ENCODE data around the gene IER3. TPM values are rescaled to one million over a fixed set of nuclear protein-coding genes. Genes with fewer than 3 reads are reported as not detected.
A peak's percentile ranks its signal among the peaks of the same experiment; 100 is the strongest.

The IER3 gene
- total and polyA plus RNA-seq, 9 of the 15 experiments (the other 6 are each of a cell fraction or from before 2014, with no cell fraction given), result 1.5 to 30.0 (median 11.5) TPM

DNA sequence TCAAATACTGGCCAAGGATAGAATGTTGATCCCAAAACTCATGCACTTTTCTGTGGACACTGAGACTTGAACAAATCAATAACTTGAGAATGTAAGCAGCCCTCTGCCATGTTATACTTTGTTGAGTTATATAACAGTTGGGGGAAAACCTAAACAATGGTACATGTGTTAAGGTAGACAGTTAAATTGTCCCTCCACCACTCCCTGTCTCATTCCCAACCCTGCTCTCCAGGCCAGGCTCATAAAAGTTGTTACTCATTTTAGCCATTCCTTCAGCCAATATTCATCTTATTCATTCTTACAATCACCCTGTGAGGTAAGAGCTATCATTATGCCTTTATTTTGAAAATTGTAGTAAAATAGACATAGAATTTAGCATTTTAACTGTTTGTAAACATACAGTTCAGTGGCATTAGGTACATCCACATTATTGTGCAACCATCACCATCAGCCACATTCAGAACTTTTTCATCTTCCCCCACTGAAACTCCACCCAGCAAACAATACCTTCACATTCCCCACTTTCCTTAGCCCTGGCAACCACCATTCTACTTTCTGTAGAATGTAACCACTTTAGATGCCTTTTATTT, 38.2 kb upstream of the IER3 start (continued):
- TF ChIP-seq MLX (CRISPR knock-in tag; conservative IDR thresholded peaks at IDR 0.05) (0 out of 4 replicates have a peak, but pooled peaks of 1 of the 2 experiments have one; percentile 48), NR4A1 (CRISPR knock-in tag; IDR thresholded peaks at IDR 0.05) (no peak), NR4A1 (tag; IDR thresholded peaks at IDR 0.05) (0 out of 2 replicates have a peak, but pooled peaks have one; percentile 1), PKNOX1 (IDR thresholded peaks at IDR 0.05) (no peak), POLR2H (tag; IDR thresholded peaks at IDR 0.05; ENCODE audit: low read depth) (peak; percentile 74; the same call in 1 of the 2 replicates), ZBTB11 (CRISPR knock-in tag; IDR thresholded peaks at IDR 0.05) (0 out of 6 replicates have a peak, but pooled peaks of 1 of the 3 experiments have one; percentile 16), CEBPG (CRISPR knock-in tag; IDR thresholded peaks at IDR 0.05) (peak; percentile 76), CEBPG (tag; conservative IDR thresholded peaks at IDR 0.05 in 1 of 2, IDR thresholded peaks at IDR 0.05 in 1 of 2) (peak; percentile 92 to 97), JUNB (CRISPR knock-in tag; conservative IDR thresholded peaks at IDR 0.05) (no peak), ZNF384 (IDR thresholded peaks at IDR 0.05; ENCODE audit: low read depth, low read length) (no peak)
